Stimulated activated CD8-positive, alpha-beta memory T cell treated with anti-CD3 and anti-CD28 coated beads, Interleukin-4, amount 100 ng/mL, for 48 hours (primary cell): ENCODE data around the gene MXD4.
"Not testable (repeated sequence)": the region's sequence is repeated elsewhere in the genome, so short reads cannot be mapped to it uniquely, and the experiment has no call there.

Experiments used
- DNase-seq: peaks from one replicate; pipeline ENCODE4 v3.0.0-alpha.2; 2020

The MXD4 gene

GRCh38 chr4:2291705-2292645, 30.1 kb upstream of the MXD4 start:
- DNase-seq, result peak; percentile 17

- peak; percentile 68 for DNase-seq
Measured at GRCh38 chr4:2290974-2291704, 29.2 kb upstream of the MXD4 start.

- no peak for DNase-seq
Measured at GRCh38 chr4:2290488-2290887, 28.6 kb upstream of the MXD4 start.

GRCh38 chr4:2289955-2290333, 28.0 kb upstream of the MXD4 start:
- DNase-seq, result peak; percentile 20

GRCh38 chr4:2289311-2289954, 27.5 kb upstream of the MXD4 start:
- peak; percentile 18 for DNase-seq

GRCh38 chr4:2288051-2288541, 26.2 kb upstream of the MXD4 start:
- DNase-seq, result peak; percentile 22

GRCh38 chr4:2287594-2287915, 25.6 kb upstream of the MXD4 start:
- DNase-seq, result no peak

- no peak for DNase-seq
Measured at GRCh38 chr4:2286904-2287593, 25.1 kb upstream of the MXD4 start.

GRCh38 chr4:2285613-2286381, 23.9 kb upstream of the MXD4 start:
- no peak for DNase-seq

GRCh38 chr4:2284934-2285612, 23.2 kb upstream of the MXD4 start:
- DNase-seq, result no peak

- no peak for DNase-seq
Measured at GRCh38 chr4:2284161-2284933, 22.4 kb upstream of the MXD4 start.

- no peak for DNase-seq
Measured at GRCh38 chr4:2283199-2283711, 21.3 kb upstream of the MXD4 start.

GRCh38 chr4:2281575-2282343, 19.9 kb upstream of the MXD4 start:
- peak; percentile 65 for DNase-seq

GRCh38 chr4:2280531-2281300, 18.8 kb upstream of the MXD4 start:
- DNase-seq, result no peak

GRCh38 chr4:2277956-2278355, 16.0 kb upstream of the MXD4 start:
- DNase-seq, result no peak

- DNase-seq, result no peak
Measured at GRCh38 chr4:2276581-2277325, 14.8 kb upstream of the MXD4 start.

- no peak for DNase-seq
Measured at GRCh38 chr4:2275546-2276251, 13.8 kb upstream of the MXD4 start.

- not testable (repeated sequence) for DNase-seq
Measured at GRCh38 chr4:2275044-2275397, 13.1 kb upstream of the MXD4 start.
